Calu3 (cell line): ENCODE measurements around the gene EFNA4. TPM values are rescaled to one million over a fixed set of nuclear protein-coding genes. Genes with fewer than 3 reads are reported as not detected.

ENCODE experiments used
- BruUV-seq: library from RNA; stranded (reverse); fragments of 400-500 nt; replicated peaks from 2 replicates; lab custom pipeline; 2021; lab: Mats Ljungman, UMichigan
- CTCF ChIA-PET: fragments of 300-600 bp; sonication (Branson Sonifier 250); formaldehyde crosslinking; loops from one replicate; lab custom pipeline; 2022; ENCODE audit warnings: antibody characterized with exemption; lab: Charles Lee
- DNase-seq: peaks from one replicate; pipeline ENCODE4 v3.0.0; 2022
- H3K27ac Mint-ChIP-seq: one replicate; pipeline ENCODE4 v1.8.0; 2022; ENCODE audit warnings: mixed read lengths; ENCODE audit not compliant: unreplicated experiment
- H3K27me3 Mint-ChIP-seq: one replicate; pipeline ENCODE4 v1.8.0; 2022; ENCODE audit warnings: mixed read lengths; ENCODE audit not compliant: unreplicated experiment
- H3K36me3 Mint-ChIP-seq: one replicate; pipeline ENCODE4 v1.8.0; 2022; ENCODE audit warnings: mild to moderate bottlenecking, moderate library complexity, mixed read lengths; ENCODE audit not compliant: insufficient read depth, unreplicated experiment
- H3K4me1 Mint-ChIP-seq: one replicate; pipeline ENCODE4 v1.8.0; 2022; ENCODE audit warnings: mild to moderate bottlenecking, low read depth, mixed read lengths; ENCODE audit not compliant: unreplicated experiment
- H3K4me3 Mint-ChIP-seq: one replicate; pipeline ENCODE4 v1.8.0; 2022; ENCODE audit warnings: mild to moderate bottlenecking, low read depth, moderate library complexity, mixed read lengths; ENCODE audit not compliant: unreplicated experiment
- H3K9me3 Mint-ChIP-seq: one replicate; pipeline ENCODE4 v1.8.0; 2022; ENCODE audit warnings: low read depth, mixed read lengths; ENCODE audit not compliant: unreplicated experiment
- CTCF ChIP-seq: fragments of 200-600 bp; IDR thresholded peaks from one replicate; pipeline ENCODE4 v1.8.0; 2022; ENCODE audit warnings: antibody characterized with exemption; ENCODE audit not compliant: unreplicated experiment
- intact Hi-C: fragments of 100-400 bp; cut with micrococcal nuclease; formaldehyde crosslinking; loops from one replicate; pipeline ENCODE4 v1.10.0; 2022; ENCODE audit not compliant: unreplicated experiment
- total RNA-seq: library from RNA; stranded (reverse); gene quantifications from 2 replicates; pipeline ENCODE4 v1.2.3, GENCODE V29; 2022

The EFNA4 gene
- total RNA-seq, 1 experiment from 2014 or later = 13.9 TPM

GRCh38 chr1:155110381-155110780, 46.8 kb downstream of the EFNA4 start:
- Mint-ChIP-seq H3K9me3 (no peaks in the 10 kb centered on the region), H3K4me3 (no peak overlapping the region), H3K36me3 (no peaks in the 10 kb centered on the region), H3K27ac (no peak overlapping the region), H3K27me3 (peaks cover 8% of the 10 kb centered on the region), H3K4me1 (no peaks in the 10 kb centered on the region)
- no peak for TF ChIP-seq CTCF
- intact Hi-C loops = no loop called here
- BruUV-seq = no TSS peak
- no peak for DNase-seq
- CTCF ChIA-PET = no interaction called here

GRCh38 chr1:155110826-155111225, 47.3 kb downstream of the EFNA4 start:
- Mint-ChIP-seq H3K4me1 (no peaks in the 10 kb centered on the region), H3K27me3 (peaks cover 6% of the 10 kb centered on the region), H3K36me3 (no peaks in the 10 kb centered on the region), H3K27ac (no peak overlapping the region), H3K4me3 (no peak overlapping the region), H3K9me3 (no peaks in the 10 kb centered on the region)
- TF ChIP-seq CTCF = no peak
- intact Hi-C loops = no loop called here
- CTCF ChIA-PET = no interaction called here
- no peak for DNase-seq
- BruUV-seq = no TSS peak

- Mint-ChIP-seq H3K9me3 (no peaks in the 10 kb centered on the region), H3K27ac (no peak overlapping the region), H3K27me3 (peaks cover 17% of the 10 kb centered on the region), H3K4me1 (no peaks in the 10 kb centered on the region), H3K36me3 (no peaks in the 10 kb centered on the region), H3K4me3 (no peak overlapping the region)
- no TSS peak for BruUV-seq
- intact Hi-C loops = no loop called here
- DNase-seq = no peak
- CTCF ChIA-PET = no interaction called here
- TF ChIP-seq CTCF = no peak
Measured at GRCh38 chr1:155113450-155113980, 50.0 kb downstream of the EFNA4 start.

- DNase-seq = no peak
- H3K4me1 Mint-ChIP-seq = peaks cover 7% of the 10 kb centered on the region
- intact Hi-C loops = no loop called here
- H3K36me3 Mint-ChIP-seq = no peaks in the 10 kb centered on the region
- H3K27me3 Mint-ChIP-seq = peaks cover 36% of the 10 kb centered on the region
- no peak overlapping the region for H3K27ac Mint-ChIP-seq
- BruUV-seq = no TSS peak
- TF ChIP-seq CTCF = no peak
- H3K9me3 Mint-ChIP-seq = no peaks in the 10 kb centered on the region
- CTCF ChIA-PET = interaction anchor here (0.5 to 0.7 kb wide), 3 partner anchors 26 to 240 kb away, joined by 3 to 10 read pairs (median 10); no protein-coding TSS in a partner anchor
- no peak overlapping the region for H3K4me3 Mint-ChIP-seq
Measured at GRCh38 chr1:155116113-155116764, 52.7 kb downstream of the EFNA4 start.
